ENCODE results near the gene LMX1B. TPM values are rescaled to one million over a fixed set of nuclear protein-coding genes. Genes with fewer than 3 reads are reported as not detected.

The LMX1B gene
- total RNA-seq, 1 experiment from 2014 or later: not detected

- Mint-ChIP-seq H3K4me1 (ENCODE audit: low read depth, unreplicated experiment) (no peaks in the 10 kb centered on the region), H3K27ac (ENCODE audit: unreplicated experiment) (no peak overlapping the region), H3K36me3 (ENCODE audit: insufficient read depth, unreplicated experiment) (no peaks in the 10 kb centered on the region), H3K4me3 (ENCODE audit: low read depth, unreplicated experiment) (no peak overlapping the region), H3K27me3 (ENCODE audit: unreplicated experiment) (peaks cover 87% of the 10 kb centered on the region), H3K9me3 (ENCODE audit: low read depth, unreplicated experiment) (no peaks in the 10 kb centered on the region)
- no peak for DNase-seq
- TF ChIP-seq CTCF (IDR thresholded peaks at IDR 0.05; ENCODE audit: unreplicated experiment): no peak
- CTCF ChIA-PET: interaction anchor here (0.5 kb wide), 1 partner anchor 1710 kb away, joined by 3 read pairs; no protein-coding TSS in a partner anchor
- intact Hi-C loops (cut with micrococcal nuclease; ENCODE audit: unreplicated experiment): no loop called here
- BruUV-seq (replicated peaks): no TSS peak
Observed at GRCh38 chr9:126635061-126635460, 21.3 kb downstream of the LMX1B start.

- no peaks in the 10 kb centered on the region for H3K9me3 Mint-ChIP-seq (ENCODE audit: low read depth, unreplicated experiment)
- no peaks in the 10 kb centered on the region for H3K36me3 Mint-ChIP-seq (ENCODE audit: insufficient read depth, unreplicated experiment)
- CTCF ChIA-PET: no interaction called here
- intact Hi-C loops (cut with micrococcal nuclease; ENCODE audit: unreplicated experiment): no loop called here
- H3K4me1 Mint-ChIP-seq (ENCODE audit: low read depth, unreplicated experiment): no peaks in the 10 kb centered on the region
- H3K27ac Mint-ChIP-seq (ENCODE audit: unreplicated experiment): no peak overlapping the region
- H3K4me3 Mint-ChIP-seq (ENCODE audit: low read depth, unreplicated experiment): no peak overlapping the region
- no peak for TF ChIP-seq CTCF (IDR thresholded peaks at IDR 0.05; ENCODE audit: unreplicated experiment)
- no peak for DNase-seq
- no TSS peak for BruUV-seq (replicated peaks)
- peaks cover 95% of the 10 kb centered on the region for H3K27me3 Mint-ChIP-seq (ENCODE audit: unreplicated experiment)
Observed at GRCh38 chr9:126635661-126636439, 22.1 kb downstream of the LMX1B start.

- Mint-ChIP-seq H3K27me3 (ENCODE audit: unreplicated experiment) (peaks cover 100% of the 10 kb centered on the region), H3K36me3 (ENCODE audit: insufficient read depth, unreplicated experiment) (no peaks in the 10 kb centered on the region)
- intact Hi-C loops (cut with micrococcal nuclease; ENCODE audit: unreplicated experiment): no loop called here
Observed at GRCh38 chr9:126636983-126637798, 23.5 kb downstream of the LMX1B start.

More at GRCh38 chr9:126636983-126637798, 23.5 kb downstream of the LMX1B start:
- H3K9me3 Mint-ChIP-seq (ENCODE audit: low read depth, unreplicated experiment): no peaks in the 10 kb centered on the region
- no peak overlapping the region for H3K27ac Mint-ChIP-seq (ENCODE audit: unreplicated experiment)
- DNase-seq: no peak
- H3K4me3 Mint-ChIP-seq (ENCODE audit: low read depth, unreplicated experiment): no peak overlapping the region
- TF ChIP-seq CTCF (IDR thresholded peaks at IDR 0.05; ENCODE audit: unreplicated experiment): no peak
- CTCF ChIA-PET: interaction anchor here (0.6 kb wide), 2 partner anchors 1115 to 1571 kb away, joined by 3 read pairs; no protein-coding TSS in a partner anchor
- H3K4me1 Mint-ChIP-seq (ENCODE audit: low read depth, unreplicated experiment): no peaks in the 10 kb centered on the region
- BruUV-seq (replicated peaks): no TSS peak

Measured in Calu3 (cell line).